OCI-LY3 (cell line): ENCODE data around the gene PI4KB.

Source experiments
- H2AFZ ChIP-seq: fragments of 200-600, 300-600 bp; shearing (Covaris generic); 2 replicates; pipeline ENCODE4 v1.6.0; 2014; ENCODE audit warnings: antibody characterized with exemption, low read depth, low read length
- H3K27ac ChIP-seq: fragments of 200-600, 300-600 bp; sonication (generic); 2 replicates; pipeline ENCODE4 v1.5.1; 2014; ENCODE audit warnings: mild to moderate bottlenecking, low read length, moderate library complexity, mixed read lengths
- H3K27me3 ChIP-seq: fragments of 200-600, 300-600 bp; sonication (generic); 2 replicates; pipeline ENCODE4 v1.6.1; 2014; ENCODE audit warnings: low read depth, low read length, mixed read lengths
- H3K36me3 ChIP-seq: fragments of 200-600, 300-600 bp; sonication (generic); replicated peaks from 2 replicates; pipeline ENCODE3; 2014; ENCODE audit warnings: low read depth, low read length, mixed read lengths
- H3K4me1 ChIP-seq: fragments of 300-600, 200-600 bp; sonication (generic); 2 replicates; pipeline ENCODE4 v1.6.1; 2014; ENCODE audit warnings: low read length, mixed read lengths
- H3K4me2 ChIP-seq: fragments of 200-600, 300-600 bp; sonication (generic); 2 replicates; pipeline ENCODE4 v1.6.1; 2014; ENCODE audit warnings: low read length, mixed read lengths
- H3K4me3 ChIP-seq: fragments of 300-600, 200-600 bp; sonication (generic); 2 replicates; pipeline ENCODE4 v1.5.1; 2014; ENCODE audit warnings: antibody characterized with exemption, mild to moderate bottlenecking, low read length, moderate library complexity
- H3K79me2 ChIP-seq: fragments of 300-600, 200-600 bp; shearing (Covaris generic); 2 replicates; pipeline ENCODE4 v1.6.1; 2014; ENCODE audit warnings: mild to moderate bottlenecking, low read length, mixed read lengths
- H3K9ac ChIP-seq: fragments of 300-600, 200-600 bp; shearing (Covaris generic); 2 replicates; pipeline ENCODE4 v1.6.0; 2014; ENCODE audit warnings: mild to moderate bottlenecking, low read length, moderate library complexity
- H3K9me3 ChIP-seq: fragments of 200-600, 300-600 bp; shearing (Covaris generic); 2 replicates; pipeline ENCODE4 v1.6.1; 2014; ENCODE audit warnings: low read length, mixed read lengths; ENCODE audit not compliant: insufficient read depth
- H4K20me1 ChIP-seq: fragments of 200-600, 300-600 bp; sonication (generic); 2 replicates; pipeline ENCODE4 v1.6.1; 2016; ENCODE audit warnings: low read length, mixed read lengths; ENCODE audit not compliant: insufficient read depth
- CTCF ChIP-seq: fragments of 200-600, 300-600 bp; sonication (generic); IDR thresholded peaks from 2 replicates; pipeline ENCODE4 v1.5.1; 2014; ENCODE audit warnings: antibody characterized with exemption, low read length, low read depth
- EZH2phosphoT487 ChIP-seq: fragments of 200-600 bp; shearing (Covaris generic); IDR thresholded peaks from 2 replicates; pipeline ENCODE4 v1.6.1; 2018; ENCODE audit warnings: antibody characterized with exemption, mixed run types, low read depth

The PI4KB gene

GRCh38 chr1:151265446-151266236 lies 61.6 kb downstream of the PI4KB start:
- Histone ChIP-seq H2AFZ (no peak overlapping the region), H3K9me3 (no peaks in the 10 kb centered on the region), H3K4me1 (peaks cover 9% of the 10 kb centered on the region), H3K4me3 (no peak overlapping the region), H3K79me2 (peaks cover 11% of the 10 kb centered on the region), H3K4me2 (no peak overlapping the region), H4K20me1 (no peaks in the 10 kb centered on the region), H3K9ac (no peak overlapping the region), H3K27ac (no peak overlapping the region), H3K36me3 (peaks cover 56% of the 10 kb centered on the region), H3K27me3 (no peaks in the 10 kb centered on the region)
- TF ChIP-seq CTCF (no peak), EZH2phosphoT487 (no peak)

GRCh38 chr1:151259351-151259750 lies 67.9 kb downstream of the PI4KB start:
- H2AFZ ChIP-seq, result no peak overlapping the region
- H3K27ac ChIP-seq, result no peak overlapping the region
- TF ChIP-seq EZH2phosphoT487 (no peak), CTCF (no peak)
- H3K27me3 ChIP-seq, result no peaks in the 10 kb centered on the region
- no peak overlapping the region for H3K9ac ChIP-seq
- H4K20me1 ChIP-seq, result no peaks in the 10 kb centered on the region
- peaks cover 73% of the 10 kb centered on the region for H3K79me2 ChIP-seq
- H3K36me3 ChIP-seq, result peaks cover 18% of the 10 kb centered on the region
- H3K9me3 ChIP-seq, result no peaks in the 10 kb centered on the region
- H3K4me3 ChIP-seq, result no peak overlapping the region
- peaks cover 14% of the 10 kb centered on the region for H3K4me1 ChIP-seq
- no peak overlapping the region for H3K4me2 ChIP-seq

GRCh38 chr1:151255381-151255780 lies 71.8 kb downstream of the PI4KB start:
- peak overlapping the region; percentile 43 for H3K27ac ChIP-seq
- no peak overlapping the region for H2AFZ ChIP-seq
- H3K9me3 ChIP-seq, result no peaks in the 10 kb centered on the region
- no peaks in the 10 kb centered on the region for H4K20me1 ChIP-seq
- H3K4me3 ChIP-seq, result peak overlapping the region; percentile 90
- H3K79me2 ChIP-seq, result peaks cover 61% of the 10 kb centered on the region
- H3K4me2 ChIP-seq, result peak overlapping the region; percentile 78
- TF ChIP-seq CTCF, result no peak
- no peak for TF ChIP-seq EZH2phosphoT487
- H3K27me3 ChIP-seq, result no peaks in the 10 kb centered on the region
- peaks cover 5% of the 10 kb centered on the region for H3K36me3 ChIP-seq
- peak overlapping the region; percentile 80 for H3K9ac ChIP-seq
- peaks cover 5% of the 10 kb centered on the region for H3K4me1 ChIP-seq

- Histone ChIP-seq H3K9me3 (no peaks in the 10 kb centered on the region), H4K20me1 (no peaks in the 10 kb centered on the region), H3K36me3 (peaks cover 10% of the 10 kb centered on the region), H3K9ac (peak within 1 kb of the TSS; percentile 80), H3K27ac (peak within 1 kb of the TSS; percentile 43), H3K4me3 (peak within 1 kb of the TSS; percentile 90), H2AFZ (peak within 1 kb of the TSS; percentile 85), H3K27me3 (no peaks in the 10 kb centered on the region), H3K4me1 (peaks cover 5% of the 10 kb centered on the region), H3K4me2 (peak within 1 kb of the TSS; percentile 78), H3K79me2 (peaks cover 52% of the 10 kb centered on the region)
- TF ChIP-seq EZH2phosphoT487 (no peak), CTCF (no peak)
Observed at GRCh38 chr1:151254217-151255213, 72.7 kb downstream of the PI4KB start, which contains the start of gene PSMD4. Gene PSMD4 (plus strand): TSS chr1:151254734. CDS start chr1:151254783, 49 bp downstream.
